Activated T-cell treated with anti-CD3 and anti-CD28 coated beads, Interleukin-2, amount 50 U/mL, for 24 hours (primary cell): ENCODE data around the gene MIS12.

Source experiments
- DNase-seq: peaks from one replicate; pipeline ENCODE4 v3.0.0-alpha.2; 2020
- H3K27ac Mint-ChIP-seq: 2 replicates; pipeline ENCODE4 v1.8.0; 2020; ENCODE audit warnings: mild to moderate bottlenecking, mixed read lengths
- H3K27me3 Mint-ChIP-seq: 2 replicates; pipeline ENCODE4 v1.8.0; 2020; ENCODE audit warnings: mixed read lengths
- H3K36me3 Mint-ChIP-seq: 2 replicates; pipeline ENCODE4 v1.8.0; 2020; ENCODE audit warnings: low read depth, mixed read lengths
- H3K4me1 Mint-ChIP-seq: 2 replicates; pipeline ENCODE4 v1.8.0; 2020; ENCODE audit warnings: low read depth, mixed read lengths
- H3K4me3 Mint-ChIP-seq: 2 replicates; pipeline ENCODE4 v1.8.0; 2020; ENCODE audit warnings: mild to moderate bottlenecking, moderate library complexity, mixed read lengths
- H3K9me3 Mint-ChIP-seq: 2 replicates; pipeline ENCODE4 v1.8.0; 2020; ENCODE audit warnings: mixed read lengths

The MIS12 gene

DNA sequence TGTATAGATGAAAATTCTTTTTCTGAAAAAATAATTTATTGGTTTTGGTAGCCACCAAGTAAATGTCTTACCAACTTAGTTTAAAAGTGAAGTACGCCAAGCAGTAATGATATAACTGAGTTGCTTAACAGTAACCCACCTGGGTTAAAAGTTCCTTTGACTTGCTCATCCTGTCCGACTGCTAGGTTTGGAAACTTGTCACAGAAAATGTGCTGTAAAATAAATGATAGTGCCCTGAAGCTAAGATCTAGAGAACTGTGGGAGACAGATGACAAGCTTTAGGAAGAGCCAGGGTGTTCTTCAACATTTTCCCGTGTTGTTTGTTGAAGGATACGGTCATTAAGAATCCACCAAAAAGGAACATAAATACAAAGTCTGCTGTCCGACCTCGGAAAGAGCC lies 5.4 kb upstream of the MIS12 start:
- Mint-ChIP-seq H3K4me1 (peaks cover 58% of the 10 kb centered on the region), H3K36me3 (peaks cover 99% of the 10 kb centered on the region), H3K9me3 (no peaks in the 10 kb centered on the region), H3K27me3 (no peaks in the 10 kb centered on the region), H3K27ac (peak overlapping the region; percentile 13), H3K4me3 (no peak overlapping the region)
- DNase-seq, result no peak

DNA sequence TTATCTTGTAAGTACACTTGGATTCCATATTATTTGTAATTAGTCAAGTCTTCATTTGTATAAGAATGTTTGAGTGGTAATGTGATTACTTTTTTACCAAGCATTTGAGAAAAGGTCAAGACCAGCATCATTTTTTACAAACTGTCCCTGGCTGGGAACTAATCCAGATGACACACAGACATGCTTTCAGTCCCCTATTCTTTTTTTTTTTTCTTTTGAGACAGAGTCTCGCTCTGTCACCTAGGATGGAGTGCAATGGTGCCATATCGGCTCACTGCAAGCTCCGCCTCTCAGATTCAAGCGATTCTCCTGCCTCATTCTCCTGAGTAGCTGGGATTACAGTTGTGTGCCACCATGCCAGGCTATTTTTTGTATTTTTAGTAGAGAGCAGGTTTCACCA lies 4.9 kb upstream of the MIS12 start:
- H3K27me3 Mint-ChIP-seq, result no peaks in the 10 kb centered on the region
- H3K9me3 Mint-ChIP-seq, result no peaks in the 10 kb centered on the region
- no peak for DNase-seq
- H3K4me1 Mint-ChIP-seq, result peaks cover 56% of the 10 kb centered on the region
- no peak overlapping the region for H3K4me3 Mint-ChIP-seq
- H3K36me3 Mint-ChIP-seq, result peaks cover 96% of the 10 kb centered on the region
- H3K27ac Mint-ChIP-seq, result peak overlapping the region; percentile 70

DNA sequence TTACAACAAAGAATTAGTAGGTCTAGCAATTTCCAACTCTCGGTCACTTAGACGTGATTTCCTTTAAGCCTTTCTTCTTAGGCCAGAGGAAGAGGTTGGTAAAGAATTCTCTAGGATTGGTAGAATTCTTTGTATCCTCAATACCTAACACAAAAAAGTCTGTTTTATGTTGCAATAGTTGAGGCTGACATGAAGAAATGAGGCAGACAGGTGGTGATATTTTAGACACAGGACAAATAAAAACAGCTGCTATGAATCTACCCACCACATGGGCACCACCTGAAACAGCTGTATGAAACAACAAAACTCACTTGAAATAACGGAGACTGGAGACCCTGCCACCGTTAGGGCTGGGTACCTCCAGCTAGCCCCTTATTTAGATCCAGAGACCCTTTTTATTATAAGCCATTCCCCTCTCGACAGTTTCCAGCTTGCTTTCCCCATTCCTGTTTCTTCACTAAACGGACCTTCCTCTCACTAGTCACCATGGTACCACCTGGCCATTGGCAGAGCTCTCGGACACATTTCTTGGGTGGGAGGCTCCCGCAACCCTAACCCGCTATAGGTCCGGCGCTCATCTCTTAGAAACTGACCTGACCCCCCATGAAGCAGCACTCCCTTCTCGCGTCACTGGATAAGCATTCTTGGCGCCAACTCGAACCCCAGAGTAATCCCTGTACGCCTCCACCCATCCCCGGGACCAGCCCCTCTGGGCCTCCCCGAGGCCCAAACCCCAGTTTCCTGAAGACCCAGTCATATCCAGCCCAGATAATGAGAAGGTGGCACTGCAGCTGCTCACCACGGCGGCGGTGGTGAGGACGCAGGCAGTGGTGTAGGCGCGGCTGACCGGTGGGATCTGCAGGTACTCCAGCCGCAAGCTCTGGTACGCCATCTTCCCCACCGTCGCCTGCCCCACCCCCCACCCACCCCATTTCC lies 828 bp upstream of the MIS12 start, which contains the start of gene DERL2:
TSS of gene DERL2 (minus strand) at position 909 of the 936 bp plus-strand sequence. CDS start at position 892, 17 bp downstream.
- no peaks in the 10 kb centered on the region for H3K27me3 Mint-ChIP-seq
- H3K27ac Mint-ChIP-seq, result peak within 1 kb of the TSS; percentile 99
- DNase-seq, result no peak
- no peaks in the 10 kb centered on the region for H3K9me3 Mint-ChIP-seq
- peaks cover 94% of the 10 kb centered on the region for H3K36me3 Mint-ChIP-seq
- peaks cover 72% of the 10 kb centered on the region for H3K4me1 Mint-ChIP-seq
- H3K4me3 Mint-ChIP-seq, result peak within 1 kb of the TSS; percentile 95

DNA sequence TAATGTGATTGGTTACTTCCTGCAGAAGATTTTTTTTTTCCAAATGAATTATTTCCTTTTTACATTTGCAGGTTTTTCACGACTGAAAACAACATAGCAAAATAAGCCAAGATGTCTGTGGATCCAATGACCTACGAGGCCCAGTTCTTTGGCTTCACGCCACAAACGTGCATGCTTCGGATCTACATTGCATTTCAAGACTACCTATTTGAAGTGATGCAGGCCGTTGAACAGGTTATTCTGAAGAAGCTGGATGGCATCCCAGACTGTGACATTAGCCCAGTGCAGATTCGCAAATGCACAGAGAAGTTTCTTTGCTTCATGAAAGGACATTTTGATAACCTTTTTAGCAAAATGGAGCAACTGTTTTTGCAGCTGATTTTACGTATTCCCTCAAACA lies 2.4 kb downstream of the MIS12 start:
- Mint-ChIP-seq H3K9me3 (no peaks in the 10 kb centered on the region), H3K27ac (peak overlapping the region; percentile 99), H3K4me3 (peak overlapping the region; percentile 95)

DNA sequence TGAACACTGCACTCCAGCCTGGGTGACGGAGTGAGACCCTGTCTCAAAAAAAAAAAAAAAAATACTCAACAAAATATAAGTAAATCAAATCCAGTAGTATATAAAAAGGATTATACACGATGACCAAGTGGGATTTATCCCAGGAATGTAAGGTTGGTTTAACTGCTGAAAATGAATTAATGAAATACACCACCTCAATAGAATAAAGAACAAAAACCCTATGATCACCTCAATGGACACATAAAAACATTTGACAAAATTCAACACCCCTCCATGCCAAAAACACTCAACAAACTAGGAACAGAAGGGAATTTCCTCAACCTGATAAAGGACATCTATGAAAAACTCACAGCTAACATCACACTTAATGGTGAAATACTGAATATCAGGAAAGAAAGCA lies 6.6 kb downstream of the MIS12 start:
- H3K36me3 Mint-ChIP-seq, result peaks cover 40% of the 10 kb centered on the region
- no peak overlapping the region for H3K27ac Mint-ChIP-seq
- DNase-seq, result no peak
- H3K4me1 Mint-ChIP-seq, result peaks cover 21% of the 10 kb centered on the region
- H3K27me3 Mint-ChIP-seq, result no peaks in the 10 kb centered on the region
- no peak overlapping the region for H3K4me3 Mint-ChIP-seq
- H3K9me3 Mint-ChIP-seq, result no peaks in the 10 kb centered on the region

More for the DNA sequence above, 2.4 kb downstream of the MIS12 start:
- Mint-ChIP-seq H3K27me3 (no peaks in the 10 kb centered on the region), H3K36me3 (peaks cover 77% of the 10 kb centered on the region), H3K4me1 (peaks cover 51% of the 10 kb centered on the region)
- no peak for DNase-seq

DNA sequence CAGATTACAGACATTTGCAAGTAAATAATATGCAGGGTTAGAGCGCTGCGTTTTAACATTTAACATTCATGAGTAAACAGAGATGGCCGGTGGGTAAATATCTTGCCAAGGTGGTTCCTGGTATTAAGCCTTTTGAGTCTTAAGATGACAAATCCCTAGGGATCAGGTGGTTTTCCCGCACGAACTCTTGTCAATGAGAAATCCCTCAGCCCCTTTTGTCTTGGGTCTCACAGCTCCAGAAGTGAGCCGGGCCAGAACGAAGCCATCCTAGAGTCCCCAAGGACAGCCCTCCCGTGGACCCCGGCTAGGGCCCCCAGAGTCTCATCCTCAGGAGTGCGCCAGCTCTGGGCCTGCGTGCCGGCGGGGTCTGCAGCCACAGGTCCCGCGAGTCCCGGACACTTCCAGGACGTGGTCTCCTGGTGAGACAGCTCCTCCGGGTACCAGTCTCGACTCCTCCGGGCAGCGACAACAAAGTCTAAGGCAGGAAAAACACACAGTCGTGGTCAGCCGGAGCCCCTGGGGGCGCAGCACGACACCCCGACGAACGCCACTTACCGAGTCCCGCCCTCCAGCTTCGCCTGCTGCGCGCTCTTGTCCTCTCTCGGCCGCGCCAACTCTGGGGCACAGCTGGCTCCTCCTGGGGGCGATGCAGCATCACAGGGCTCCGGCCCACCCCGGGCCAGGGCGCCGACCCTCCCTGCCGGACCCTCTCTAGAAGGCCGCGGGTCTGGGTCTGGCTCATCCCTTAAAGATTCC lies 13.3 kb downstream of the MIS12 start:
- no peaks in the 10 kb centered on the region for H3K9me3 Mint-ChIP-seq
- peaks cover 16% of the 10 kb centered on the region for H3K4me1 Mint-ChIP-seq
- H3K27me3 Mint-ChIP-seq, result no peaks in the 10 kb centered on the region
- DNase-seq, result no peak
- no peaks in the 10 kb centered on the region for H3K36me3 Mint-ChIP-seq
- H3K4me3 Mint-ChIP-seq, result peak overlapping the region; percentile 85
- H3K27ac Mint-ChIP-seq, result no peak overlapping the region

DNA sequence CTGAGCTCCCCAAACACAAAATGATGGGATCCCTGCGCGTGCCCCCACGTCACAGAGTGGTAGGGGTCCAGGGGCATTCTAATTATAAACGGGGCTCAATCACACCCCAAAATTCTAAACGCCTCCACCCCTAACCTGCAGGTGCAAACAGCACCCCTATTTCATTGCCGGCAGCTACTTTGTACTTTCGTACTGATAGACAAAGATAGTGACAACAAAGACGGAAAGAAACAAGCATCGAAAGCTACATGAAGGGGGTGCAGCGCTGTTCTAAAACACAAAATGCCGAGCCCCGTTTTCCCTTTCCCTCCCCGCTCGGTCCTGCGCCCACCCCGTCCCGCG lies 13.9 kb downstream of the MIS12 start:
- no peak overlapping the region for H3K27ac Mint-ChIP-seq
- DNase-seq, result peak; percentile 49
- H3K27me3 Mint-ChIP-seq, result no peaks in the 10 kb centered on the region
- H3K9me3 Mint-ChIP-seq, result no peaks in the 10 kb centered on the region
- peaks cover 16% of the 10 kb centered on the region for H3K4me1 Mint-ChIP-seq
- H3K36me3 Mint-ChIP-seq, result no peaks in the 10 kb centered on the region
- H3K4me3 Mint-ChIP-seq, result peak overlapping the region; percentile 85

DNA sequence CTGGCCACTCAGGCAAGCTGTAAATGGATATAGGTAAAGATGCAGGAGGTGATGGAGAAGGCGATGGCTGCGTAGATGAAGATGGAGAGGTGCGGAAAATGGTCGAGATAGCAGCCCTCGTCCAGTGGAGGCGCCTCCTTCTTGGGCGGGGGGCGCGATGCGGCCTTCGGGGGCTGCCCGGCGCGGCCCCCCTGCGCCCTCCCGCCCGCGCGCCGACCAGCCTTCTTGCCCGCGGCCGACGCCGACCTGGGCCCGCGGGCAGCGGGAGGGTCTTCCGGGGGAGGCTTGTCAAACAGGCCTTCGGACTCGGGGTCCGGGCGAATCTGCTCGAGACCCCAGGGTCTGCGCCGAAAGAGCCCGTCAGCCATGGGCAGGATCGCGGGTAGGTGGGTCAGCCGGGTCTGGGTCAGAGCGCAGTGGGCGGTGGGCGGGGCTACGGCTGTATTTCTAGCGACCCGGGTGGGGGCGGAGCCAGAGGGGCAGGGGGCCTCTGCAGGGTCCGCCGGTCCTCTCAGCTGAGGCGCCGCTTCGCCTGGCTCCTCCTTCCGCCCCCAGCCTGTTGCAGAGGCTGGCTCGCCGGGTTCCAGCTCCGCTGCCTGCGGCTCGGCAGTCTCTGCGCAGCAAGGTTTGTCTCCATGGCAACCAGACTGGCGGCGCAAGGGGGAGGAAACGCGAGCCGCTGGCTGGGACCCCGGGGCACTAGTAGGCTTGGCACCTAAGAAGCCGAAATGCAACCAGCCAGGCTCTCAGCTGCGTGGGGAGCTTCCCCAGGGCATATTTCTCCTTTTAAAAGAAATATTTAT lies 14.4 kb downstream of the MIS12 start:
- H3K4me3 Mint-ChIP-seq, result peak overlapping the region; percentile 85
- no peaks in the 10 kb centered on the region for H3K36me3 Mint-ChIP-seq
- peaks cover 16% of the 10 kb centered on the region for H3K4me1 Mint-ChIP-seq
- no peaks in the 10 kb centered on the region for H3K9me3 Mint-ChIP-seq
- peak overlapping the region; percentile 24 for H3K27ac Mint-ChIP-seq
- DNase-seq, result peak; percentile 80
- no peaks in the 10 kb centered on the region for H3K27me3 Mint-ChIP-seq

DNA sequence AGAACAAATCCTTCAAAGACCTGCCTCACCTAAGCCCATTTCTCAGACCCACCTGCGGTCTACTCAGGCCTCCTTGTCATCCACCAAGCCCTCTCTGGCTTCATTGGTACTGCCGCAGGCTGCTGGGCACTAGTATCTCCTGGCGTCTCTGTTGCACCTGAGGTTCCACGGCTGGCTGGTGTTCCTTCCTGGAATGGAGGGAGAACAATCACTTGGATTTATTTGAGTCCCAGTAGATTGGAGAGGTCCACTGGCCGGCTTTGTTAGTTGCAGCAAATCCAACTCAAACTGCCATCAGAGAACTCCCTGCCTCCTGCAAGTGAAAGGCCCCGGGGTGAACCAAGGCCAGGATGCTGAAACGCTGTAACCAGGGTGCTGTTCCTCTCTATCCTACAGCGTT lies 15.3 kb downstream of the MIS12 start:
- Mint-ChIP-seq H3K36me3 (no peaks in the 10 kb centered on the region), H3K27ac (no peak overlapping the region), H3K27me3 (no peaks in the 10 kb centered on the region), H3K4me1 (peaks cover 16% of the 10 kb centered on the region), H3K9me3 (no peaks in the 10 kb centered on the region), H3K4me3 (peak overlapping the region; percentile 75)
- DNase-seq, result no peak

DNA sequence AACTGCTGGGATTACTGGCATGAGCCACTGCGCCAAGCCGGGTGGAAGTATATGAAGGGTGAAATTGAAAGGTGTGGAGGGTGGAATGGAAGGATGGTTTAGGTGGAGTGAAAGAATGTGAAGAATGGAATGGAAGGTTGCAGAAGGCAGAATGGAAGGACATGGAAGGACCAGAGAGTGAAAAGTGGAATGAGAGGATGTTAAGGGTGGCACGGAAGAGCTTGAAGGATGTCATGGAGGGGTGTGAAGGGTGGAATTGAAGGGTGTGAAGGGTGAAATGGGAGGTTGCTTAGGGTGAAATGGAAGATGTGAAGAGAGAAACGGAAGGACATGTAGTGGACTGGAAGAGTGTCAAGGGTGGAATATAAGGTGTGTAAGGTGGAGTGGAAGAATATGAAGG lies 16.2 kb downstream of the MIS12 start:
- no peak overlapping the region for H3K4me3 Mint-ChIP-seq
- no peaks in the 10 kb centered on the region for H3K27me3 Mint-ChIP-seq
- H3K4me1 Mint-ChIP-seq, result peaks cover 16% of the 10 kb centered on the region
- no peak for DNase-seq
- H3K9me3 Mint-ChIP-seq, result no peaks in the 10 kb centered on the region
- H3K27ac Mint-ChIP-seq, result no peak overlapping the region
- H3K36me3 Mint-ChIP-seq, result no peaks in the 10 kb centered on the region

DNA sequence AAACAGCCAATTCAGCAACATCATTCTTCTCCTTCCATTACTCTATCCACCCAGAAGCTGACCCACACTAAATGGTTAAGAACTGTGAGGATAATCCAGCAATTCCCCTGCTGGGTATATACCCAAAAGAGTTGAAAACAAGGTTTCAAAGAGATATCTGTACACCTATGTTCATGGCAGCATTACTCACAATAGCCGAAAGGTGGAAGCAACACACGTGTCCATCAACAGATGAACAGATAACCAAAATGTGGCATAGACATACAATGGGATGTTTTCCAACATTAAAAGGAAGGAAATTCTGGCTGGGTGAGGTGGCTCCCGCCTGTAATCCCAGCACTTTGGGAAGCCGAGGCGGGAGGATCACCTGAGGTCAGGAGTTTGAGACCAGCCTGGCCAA lies 19.9 kb downstream of the MIS12 start:
- Mint-ChIP-seq H3K27me3 (no peaks in the 10 kb centered on the region), H3K9me3 (no peaks in the 10 kb centered on the region), H3K36me3 (peaks cover 9% of the 10 kb centered on the region), H3K4me3 (no peak overlapping the region), H3K27ac (no peak overlapping the region), H3K4me1 (peaks cover 3% of the 10 kb centered on the region)
- DNase-seq, result no peak

DNA sequence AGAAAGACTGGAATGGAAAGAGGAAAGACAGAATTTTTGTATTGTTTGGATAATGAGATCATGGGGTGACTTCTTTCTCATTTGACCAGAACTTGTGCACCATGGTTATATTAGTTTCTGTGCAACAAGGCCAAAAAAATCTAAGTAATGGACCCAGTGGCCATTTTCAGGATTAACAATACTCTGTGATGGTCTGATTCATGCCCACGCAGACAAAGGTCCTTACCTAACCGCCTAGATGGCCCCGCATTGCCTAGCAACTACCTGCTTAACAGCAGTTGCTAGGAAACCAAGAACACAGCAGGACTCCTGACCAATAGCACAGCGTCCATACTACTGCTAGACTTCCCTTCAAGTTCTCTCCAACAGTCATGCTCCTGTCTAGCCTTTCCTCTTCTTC lies 22.4 kb downstream of the MIS12 start:
- no peaks in the 10 kb centered on the region for H3K9me3 Mint-ChIP-seq
- no peaks in the 10 kb centered on the region for H3K27me3 Mint-ChIP-seq
- H3K27ac Mint-ChIP-seq, result no peak overlapping the region
- peaks cover 27% of the 10 kb centered on the region for H3K36me3 Mint-ChIP-seq
- no peak overlapping the region for H3K4me3 Mint-ChIP-seq
- H3K4me1 Mint-ChIP-seq, result peaks cover 21% of the 10 kb centered on the region
- DNase-seq, result no peak

DNA sequence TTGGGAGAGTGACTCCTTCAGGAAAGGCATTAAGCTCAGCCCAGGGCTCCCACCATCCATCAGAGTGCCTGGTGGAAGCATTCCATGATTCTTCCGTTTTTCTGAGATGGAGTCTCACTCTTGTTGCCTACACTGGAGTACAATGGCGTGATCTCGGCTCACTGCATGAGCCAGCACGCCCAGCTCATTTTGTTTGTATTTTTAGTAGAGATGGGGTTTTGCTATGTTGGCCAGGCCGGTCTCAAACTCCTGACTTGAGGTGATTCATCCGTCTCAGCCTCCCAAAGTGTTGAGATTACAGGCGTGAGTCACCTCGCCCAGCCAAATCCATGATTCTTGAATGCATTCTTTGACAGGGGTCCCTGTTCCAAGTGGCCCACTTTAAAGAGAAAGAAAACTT lies 23.1 kb downstream of the MIS12 start:
- Mint-ChIP-seq H3K9me3 (no peaks in the 10 kb centered on the region), H3K4me3 (no peak overlapping the region), H3K4me1 (peaks cover 26% of the 10 kb centered on the region), H3K36me3 (peaks cover 32% of the 10 kb centered on the region), H3K27ac (no peak overlapping the region), H3K27me3 (no peaks in the 10 kb centered on the region)
- no peak for DNase-seq

DNA sequence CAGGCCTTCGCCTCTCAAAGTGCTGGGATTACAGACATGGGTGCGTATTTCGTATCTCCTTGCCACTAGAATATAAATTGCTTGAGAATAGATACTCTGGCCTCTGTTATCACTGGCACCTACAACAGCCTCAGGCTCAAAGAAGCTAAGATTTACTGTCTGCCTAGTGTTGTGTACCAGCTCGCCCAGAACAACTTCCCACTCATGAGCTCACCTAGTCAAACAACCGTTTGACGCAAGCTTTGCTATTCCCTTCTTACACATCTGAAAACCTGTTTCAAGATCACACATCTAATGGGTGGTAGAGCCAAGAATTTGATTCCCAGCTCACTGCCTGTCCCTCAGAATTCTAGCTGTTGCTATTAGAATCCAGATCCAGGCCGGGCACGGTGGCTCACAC lies 24.4 kb downstream of the MIS12 start:
- Mint-ChIP-seq H3K4me3 (no peak overlapping the region), H3K27me3 (no peaks in the 10 kb centered on the region), H3K4me1 (peaks cover 33% of the 10 kb centered on the region), H3K36me3 (peaks cover 45% of the 10 kb centered on the region), H3K9me3 (no peaks in the 10 kb centered on the region), H3K27ac (no peak overlapping the region)
- DNase-seq, result no peak
